Peyer's patch (tissue), 4 donors: ENCODE results near the gene PPP1R37.
A peak's percentile ranks its signal among the peaks of the same experiment; 100 is the strongest.

ENCODE experiments used
- CTCF ChIP-seq, 6 experiments: fragments of 450-650 bp in 4 of 6; fragments of 200-600 bp in 2 of 6; sonication (generic) in 1 of 6; IDR thresholded peaks; one replicate each; pipeline ENCODE4 v1.5.1; 2017 to 2019; ENCODE audit warnings: antibody characterized with exemption in 6 of 6, mild to moderate bottlenecking in 3 of 6, moderate library complexity in 1 of 6
- POLR2A ChIP-seq, 2 donors: fragments of 450-650 bp; IDR thresholded peaks; one replicate each; pipeline ENCODE4 v1.5.1; 2017; ENCODE audit warnings: antibody characterized with exemption in 2 of 2, mild to moderate bottlenecking in 2 of 2, moderate library complexity in 2 of 2

- no peak for TF ChIP-seq CTCF (IDR thresholded peaks at IDR 0.05)
- peak; percentile 31 to 57 for TF ChIP-seq POLR2A (IDR thresholded peaks at IDR 0.05)
Observed at GRCh38 chr19:45177817-45178261, 84.9 kb downstream of the PPP1R37 start, which contains the start of gene TRAPPC6A.
